Activated CD4-positive, alpha-beta T cell treated with anti-CD3 and anti-CD28 coated beads for 36 hours (primary cell): ENCODE measurements around the gene BEND7. TPM values are rescaled to one million over a fixed set of nuclear protein-coding genes. Genes with fewer than 3 reads are reported as not detected.

Experiments used
- ATAC-seq: fragments of 200-7000 bp; cut with Tn5 transposase; one replicate; pipeline ENCODE4 v1.10.0; 2021; ENCODE audit warnings: mild to moderate bottlenecking, moderate library complexity
- CTCF ChIA-PET: fragments of 350-600 bp; sonication (Branson Sonifier 250); formaldehyde crosslinking; loops from one replicate; lab custom pipeline; 2021; ENCODE audit warnings: antibody characterized with exemption; lab: Charles Lee
- POLR2A ChIA-PET: fragments of 350-600 bp; sonication (Branson Sonifier 250); formaldehyde crosslinking; loops from one replicate; lab custom pipeline; 2021; ENCODE audit warnings: antibody characterized with exemption, inconsistent platforms; lab: Charles Lee
- DNase-seq: peaks from one replicate; pipeline ENCODE4 v3.0.0-alpha.2; 2020
- H3K27ac Mint-ChIP-seq: one replicate; pipeline ENCODE4 v1.8.0; 2021; ENCODE audit warnings: mixed read lengths
- H3K27me3 Mint-ChIP-seq: one replicate; pipeline ENCODE4 v1.8.0; 2021; ENCODE audit warnings: mixed read lengths
- H3K36me3 Mint-ChIP-seq: one replicate; pipeline ENCODE4 v1.8.0; 2021; ENCODE audit warnings: low read depth, mixed read lengths
- H3K4me1 Mint-ChIP-seq: one replicate; pipeline ENCODE4 v1.8.0; 2021; ENCODE audit warnings: mixed read lengths
- H3K4me3 Mint-ChIP-seq: one replicate; pipeline ENCODE4 v1.8.0; 2021; ENCODE audit warnings: mild to moderate bottlenecking, moderate library complexity, mixed read lengths
- H3K9me3 Mint-ChIP-seq: one replicate; pipeline ENCODE4 v1.8.0; 2021; ENCODE audit warnings: low read depth, mixed read lengths
- intact Hi-C, 2 experiments: fragments of 100-400 bp; cut with DNase I in 1 of 2; cut with micrococcal nuclease in 1 of 2; formaldehyde crosslinking; loops; one replicate each; pipeline versions ENCODE4 v1.14.2 to v1.15.1; 2022 to 2024; cut with DNase I, micrococcal nuclease
- total RNA-seq, 2 experiments: library from RNA; stranded (reverse); gene quantifications; one replicate each; pipeline ENCODE4 v1.2.3, GENCODE V29; 2021

Gene BEND7
- total RNA-seq, 2 experiments from 2014 or later: not detected

- H3K4me3 Mint-ChIP-seq: no peak overlapping the region
- ATAC-seq (no peak), DNase-seq (no peak)
- ChIA-PET POLR2A (no interaction called here), CTCF (interaction anchor here (0.6 to 1.0 kb wide), 3 partner anchors 15 to 233 kb away, joined by 3 to 4 read pairs (median 3); no protein-coding TSS in a partner anchor)
- H3K36me3 Mint-ChIP-seq: no peaks in the 10 kb centered on the region
- peaks cover 25% of the 10 kb centered on the region for H3K27me3 Mint-ChIP-seq
- no peak overlapping the region for H3K27ac Mint-ChIP-seq
- H3K4me1 Mint-ChIP-seq: no peaks in the 10 kb centered on the region
- intact Hi-C loops: no loop called here
- no peaks in the 10 kb centered on the region for H3K9me3 Mint-ChIP-seq
Observed at GRCh38 chr10:13518076-13518692, 10.6 kb downstream of the BEND7 start.

GRCh38 chr10:13517675-13518074, 11.1 kb downstream of the BEND7 start:
- ChIA-PET CTCF (interaction anchor here (1.0 kb wide), 1 partner anchor 15 kb away, joined by 3 read pairs; no protein-coding TSS in a partner anchor), POLR2A (no interaction called here)
- H3K9me3 Mint-ChIP-seq: no peaks in the 10 kb centered on the region
- DNase-seq (no peak), ATAC-seq (no peak)
- H3K4me1 Mint-ChIP-seq: no peaks in the 10 kb centered on the region
- H3K27me3 Mint-ChIP-seq: peaks cover 22% of the 10 kb centered on the region
- intact Hi-C loops: no loop called here
- H3K36me3 Mint-ChIP-seq: no peaks in the 10 kb centered on the region
- H3K27ac Mint-ChIP-seq: no peak overlapping the region
- no peak overlapping the region for H3K4me3 Mint-ChIP-seq

GRCh38 chr10:13516176-13516575, 12.6 kb downstream of the BEND7 start:
- POLR2A ChIA-PET: no interaction called here
- CTCF ChIA-PET: no interaction called here
- Mint-ChIP-seq H3K4me1 (no peaks in the 10 kb centered on the region), H3K27ac (no peak overlapping the region), H3K36me3 (no peaks in the 10 kb centered on the region), H3K27me3 (peaks cover 20% of the 10 kb centered on the region), H3K4me3 (no peak overlapping the region), H3K9me3 (no peaks in the 10 kb centered on the region)
- no peak for ATAC-seq
- intact Hi-C loops: no loop called here
- no peak for DNase-seq

GRCh38 chr10:13515467-13515866, 13.3 kb downstream of the BEND7 start:
- ATAC-seq (no peak), DNase-seq (no peak)
- intact Hi-C loops: no loop called here
- POLR2A ChIA-PET: no interaction called here
- Mint-ChIP-seq H3K4me3 (no peak overlapping the region), H3K27me3 (peaks cover 20% of the 10 kb centered on the region), H3K36me3 (no peaks in the 10 kb centered on the region), H3K4me1 (no peaks in the 10 kb centered on the region), H3K9me3 (no peaks in the 10 kb centered on the region), H3K27ac (no peak overlapping the region)
- CTCF ChIA-PET: no interaction called here

- H3K36me3 Mint-ChIP-seq: no peaks in the 10 kb centered on the region
- DNase-seq (no peak), ATAC-seq (no peak)
- H3K27me3 Mint-ChIP-seq: peaks cover 16% of the 10 kb centered on the region
- no peaks in the 10 kb centered on the region for H3K4me1 Mint-ChIP-seq
- H3K27ac Mint-ChIP-seq: no peak overlapping the region
- no peaks in the 10 kb centered on the region for H3K9me3 Mint-ChIP-seq
- CTCF ChIA-PET: no interaction called here
- intact Hi-C loops: no loop called here
- POLR2A ChIA-PET: no interaction called here
- H3K4me3 Mint-ChIP-seq: no peak overlapping the region
Observed at GRCh38 chr10:13514296-13514695, 14.5 kb downstream of the BEND7 start.

GRCh38 chr10:13512564-13512963, 16.2 kb downstream of the BEND7 start:
- H3K4me1 Mint-ChIP-seq: no peaks in the 10 kb centered on the region
- CTCF ChIA-PET: no interaction called here
- H3K36me3 Mint-ChIP-seq: no peaks in the 10 kb centered on the region
- intact Hi-C loops: no loop called here
- POLR2A ChIA-PET: no interaction called here
- no peak overlapping the region for H3K4me3 Mint-ChIP-seq
- H3K27ac Mint-ChIP-seq: no peak overlapping the region
- DNase-seq (no peak), ATAC-seq (no peak)
- H3K9me3 Mint-ChIP-seq: no peaks in the 10 kb centered on the region
- peaks cover 13% of the 10 kb centered on the region for H3K27me3 Mint-ChIP-seq

- intact Hi-C loops: no loop called here
- POLR2A ChIA-PET: no interaction called here
- DNase-seq (no peak), ATAC-seq (no peak)
- Mint-ChIP-seq H3K27me3 (peaks cover 15% of the 10 kb centered on the region), H3K4me3 (no peak overlapping the region), H3K9me3 (no peaks in the 10 kb centered on the region), H3K27ac (no peak overlapping the region), H3K36me3 (no peaks in the 10 kb centered on the region), H3K4me1 (no peaks in the 10 kb centered on the region)
- CTCF ChIA-PET: interaction anchor here (0.7 kb wide), 1 partner anchor 292 kb away, joined by 3 read pairs; no protein-coding TSS in a partner anchor
Observed at GRCh38 chr10:13511409-13511808, 17.4 kb downstream of the BEND7 start.

GRCh38 chr10:13505052-13505680, 23.6 kb downstream of the BEND7 start:
- intact Hi-C loops: no loop called here

DNA sequence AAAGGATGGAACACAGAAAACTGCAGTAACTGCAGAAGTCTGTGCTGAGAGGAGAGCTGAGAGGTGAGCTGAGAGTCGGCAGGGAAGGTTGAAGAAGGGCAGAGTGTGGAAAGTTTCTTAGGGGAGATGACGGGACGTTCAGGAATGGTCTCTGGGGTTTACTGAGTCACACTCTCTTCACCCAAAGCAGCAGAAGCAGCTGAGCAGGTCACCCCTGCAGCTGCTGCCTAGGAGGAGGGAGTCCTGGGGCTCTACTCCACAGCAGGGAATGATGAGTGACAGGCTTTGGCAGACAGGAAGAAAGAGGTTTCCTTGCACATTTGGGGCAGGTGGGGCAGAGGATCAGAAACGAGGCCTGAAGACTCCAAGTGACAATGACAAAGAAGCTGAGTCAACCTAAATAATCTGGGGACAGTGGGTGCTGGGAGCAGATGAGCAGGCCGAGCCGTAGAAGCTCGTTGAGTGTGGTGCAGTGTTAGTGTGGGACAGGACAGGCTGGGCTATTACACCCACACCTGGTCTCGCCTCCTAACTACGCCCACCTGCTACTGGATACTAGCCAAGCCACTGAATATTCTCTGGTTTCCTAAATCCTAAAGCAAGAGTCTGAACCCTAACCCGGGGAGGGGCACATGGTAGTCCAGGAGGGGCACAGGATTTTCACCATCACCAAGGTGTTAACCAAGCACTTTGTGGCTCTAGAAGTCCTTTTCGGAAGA, 24.9 kb downstream of the BEND7 start:
- no peak for DNase-seq
- Mint-ChIP-seq H3K4me3 (no peak overlapping the region), H3K4me1 (no peaks in the 10 kb centered on the region), H3K27ac (no peak overlapping the region), H3K36me3 (no peaks in the 10 kb centered on the region), H3K9me3 (no peaks in the 10 kb centered on the region), H3K27me3 (peaks cover 9% of the 10 kb centered on the region)
- intact Hi-C loops: no loop called here
- ATAC-seq: no peak
- ChIA-PET POLR2A (no interaction called here), CTCF (interaction anchor here (1.4 kb wide), 1 partner anchor 14 kb away, joined by 3 read pairs; no protein-coding TSS in a partner anchor)

More at GRCh38 chr10:13505052-13505680, 23.6 kb downstream of the BEND7 start:
- Mint-ChIP-seq H3K27ac (no peak overlapping the region), H3K27me3 (peaks cover 9% of the 10 kb centered on the region), H3K4me1 (no peaks in the 10 kb centered on the region), H3K36me3 (no peaks in the 10 kb centered on the region), H3K9me3 (no peaks in the 10 kb centered on the region), H3K4me3 (no peak overlapping the region)
- ChIA-PET POLR2A (no interaction called here), CTCF (interaction anchor here (0.8 kb wide), 1 partner anchor 64 kb away, joined by 3 read pairs; no protein-coding TSS in a partner anchor)
- ATAC-seq: no peak
- no peak for DNase-seq

- no peaks in the 10 kb centered on the region for H3K4me1 Mint-ChIP-seq
- no peak overlapping the region for H3K4me3 Mint-ChIP-seq
- CTCF ChIA-PET: interaction anchor here (1.4 kb wide), 1 partner anchor 16 kb away, joined by 3 read pairs; no protein-coding TSS in a partner anchor
Observed at GRCh38 chr10:13502380-13502779, 26.4 kb downstream of the BEND7 start.

GRCh38 chr10:13500201-13500600, 28.6 kb downstream of the BEND7 start:
- Mint-ChIP-seq H3K4me1 (no peaks in the 10 kb centered on the region), H3K27ac (no peak overlapping the region), H3K36me3 (no peaks in the 10 kb centered on the region), H3K9me3 (no peaks in the 10 kb centered on the region), H3K4me3 (no peak overlapping the region), H3K27me3 (peaks cover 2% of the 10 kb centered on the region)
- intact Hi-C loops: no loop called here
- ChIA-PET CTCF (no interaction called here), POLR2A (no interaction called here)
- DNase-seq: no peak
- no peak for ATAC-seq

More at GRCh38 chr10:13502380-13502779, 26.4 kb downstream of the BEND7 start:
- POLR2A ChIA-PET: no interaction called here
- ATAC-seq (no peak), DNase-seq (no peak)
- no peaks in the 10 kb centered on the region for H3K9me3 Mint-ChIP-seq
- intact Hi-C loops: no loop called here
- H3K36me3 Mint-ChIP-seq: no peaks in the 10 kb centered on the region
- H3K27ac Mint-ChIP-seq: no peak overlapping the region
- H3K27me3 Mint-ChIP-seq: peaks cover 10% of the 10 kb centered on the region
